ENCODE results near the gene EIF2AK3. TPM values are rescaled to one million over a fixed set of nuclear protein-coding genes. Genes with fewer than 3 reads are reported as not detected.
A peak's percentile ranks its signal among the peaks of the same experiment; 100 is the strongest.

EIF2AK3 gene
- total RNA-seq, 5 donors from 2014 or later (not counting 1 experiment from before 2014, with no cell fraction given), result 20.3 to 33.8 (median 25.6) TPM

- no CpG with 5 or more reads among the region's 2 CpGs for WGBS (ENCODE audit: insufficient coverage)
- ChIA-PET CTCF (interaction anchor here (0.8 to 2.5 kb wide), 4 partner anchors 31 to 81 kb away, joined by 3 to 10 read pairs (median 3); no protein-coding TSS in a partner anchor), POLR2A (no interaction called here)
- H3K4me1 ChIP-seq (ENCODE audit: control insufficient read depth in 1 of 2, extremely low read depth in 1 of 2, insufficient read depth in 2 of 2, low read length in 2 of 2), result no peaks in the 10 kb centered on the region
- H3K4me1 Mint-ChIP-seq, result peaks cover 0 to 4% (median 3%) of the 10 kb centered on the region in 3 donors
- no peak overlapping the region for H3K4me3 ChIP-seq (ENCODE audit: control insufficient read depth in 1 of 2, extremely low read depth in 1 of 2, low read length in 1 of 2)
- peaks cover 9 to 29% of the 10 kb centered on the region in 2 donors for H3K36me3 ChIP-seq (ENCODE audit: control insufficient read depth in 2 of 2, extremely low read depth in 1 of 2, insufficient read depth in 1 of 2, low read length in 1 of 2)
- no peak overlapping the region for H3K4me3 Mint-ChIP-seq
- H3K27ac Mint-ChIP-seq, result no peak overlapping the region
- peak in 24 of 35 experiments; percentile 1 to 71 (median 18) for DNase-seq
- H3K9me3 ChIP-seq, result no peaks in the 10 kb centered on the region
- H3K27ac ChIP-seq (ENCODE audit: low read length), result no peak overlapping the region
- peak; percentile 60 to 72 (median 64) for ATAC-seq (replicated peaks in 1 of 4)
- no peaks in the 10 kb centered on the region for H3K9me3 Mint-ChIP-seq
- H3K27me3 Mint-ChIP-seq, result no peaks in the 10 kb centered on the region
- no peaks in the 10 kb centered on the region for H3K27me3 ChIP-seq (replicated peaks in 1 of 2; ENCODE audit: control insufficient read depth in 2 of 2, extremely low read depth in 1 of 2, insufficient read depth in 2 of 2, low read length in 1 of 2)
- H3K36me3 Mint-ChIP-seq, result peaks cover 32% of the 10 kb centered on the region
These were observed 36.2 kb downstream of the EIF2AK3 start for GRCh38 chr2:88590998-88591613.

GRCh38 chr2:88585969-88586368 lies 41.3 kb downstream of the EIF2AK3 start:
- no CpG with 5 or more reads among the region's 6 CpGs for WGBS (ENCODE audit: insufficient coverage)

GRCh38 chr2:88582030-88582429 lies 45.2 kb downstream of the EIF2AK3 start:
- no peaks in the 10 kb centered on the region for H3K9me3 Mint-ChIP-seq
- H3K4me1 Mint-ChIP-seq, result peaks cover 0 to 4% (median 0%) of the 10 kb centered on the region in 3 donors
- H3K4me1 ChIP-seq (ENCODE audit: control insufficient read depth in 1 of 2, extremely low read depth in 1 of 2, insufficient read depth in 2 of 2, low read length in 2 of 2), result no peaks in the 10 kb centered on the region
- H3K36me3 ChIP-seq (ENCODE audit: control insufficient read depth in 2 of 2, extremely low read depth in 1 of 2, insufficient read depth in 1 of 2, low read length in 1 of 2), result peaks cover 10 to 48% of the 10 kb centered on the region in 2 donors
- CTCF ChIA-PET, result no interaction called here
- H3K4me3 ChIP-seq (ENCODE audit: control insufficient read depth in 1 of 2, extremely low read depth in 1 of 2, low read length in 1 of 2), result no peak overlapping the region
- H3K9me3 ChIP-seq, result no peaks in the 10 kb centered on the region
- POLR2A ChIA-PET, result no interaction called here
- no peaks in the 10 kb centered on the region for H3K27me3 Mint-ChIP-seq
- H3K27ac ChIP-seq (ENCODE audit: low read length), result no peak overlapping the region
- H3K27ac Mint-ChIP-seq, result no peak overlapping the region
- H3K4me3 Mint-ChIP-seq, result no peak overlapping the region
- ATAC-seq (replicated peaks in 1 of 4) (no peak), DNase-seq (no peak)
- no peaks in the 10 kb centered on the region for H3K27me3 ChIP-seq (replicated peaks in 1 of 2; ENCODE audit: control insufficient read depth in 2 of 2, extremely low read depth in 1 of 2, insufficient read depth in 2 of 2, low read length in 1 of 2)
- H3K36me3 Mint-ChIP-seq, result peaks cover 50% of the 10 kb centered on the region
- no CpG with 5 or more reads among the region's 1 CpG for WGBS (ENCODE audit: insufficient coverage)

More at GRCh38 chr2:88585969-88586368, 41.3 kb downstream of the EIF2AK3 start:
- Histone ChIP-seq H3K36me3 (ENCODE audit: control insufficient read depth in 2 of 2, extremely low read depth in 1 of 2, insufficient read depth in 1 of 2, low read length in 1 of 2) (peaks cover 16 to 53% of the 10 kb centered on the region in 2 donors), H3K4me3 (ENCODE audit: control insufficient read depth in 1 of 2, extremely low read depth in 1 of 2, low read length in 1 of 2) (no peak overlapping the region), H3K27ac (ENCODE audit: low read length) (no peak overlapping the region), H3K27me3 (replicated peaks in 1 of 2; ENCODE audit: control insufficient read depth in 2 of 2, extremely low read depth in 1 of 2, insufficient read depth in 2 of 2, low read length in 1 of 2) (no peaks in the 10 kb centered on the region), H3K9me3 (no peaks in the 10 kb centered on the region), H3K4me1 (ENCODE audit: control insufficient read depth in 1 of 2, extremely low read depth in 1 of 2, insufficient read depth in 2 of 2, low read length in 2 of 2) (no peaks in the 10 kb centered on the region)
- ATAC-seq (replicated peaks in 1 of 4), result no peak
- ChIA-PET CTCF (interaction anchor here (0.6 to 0.7 kb wide), 2 partner anchors 94 to 274 kb away, joined by 4 to 7 read pairs; no protein-coding TSS in a partner anchor), POLR2A (interaction anchor here in 1 of 2 donors (0.5 kb wide), 1 partner anchor 115 kb away, joined by 3 read pairs; no protein-coding TSS in a partner anchor)
- Mint-ChIP-seq H3K4me3 (no peak overlapping the region), H3K27ac (no peak overlapping the region), H3K4me1 (peaks cover 0 to 3% (median 0%) of the 10 kb centered on the region in 3 donors), H3K36me3 (peaks cover 47% of the 10 kb centered on the region), H3K9me3 (no peaks in the 10 kb centered on the region), H3K27me3 (no peaks in the 10 kb centered on the region)
- no peak for DNase-seq

DNA sequence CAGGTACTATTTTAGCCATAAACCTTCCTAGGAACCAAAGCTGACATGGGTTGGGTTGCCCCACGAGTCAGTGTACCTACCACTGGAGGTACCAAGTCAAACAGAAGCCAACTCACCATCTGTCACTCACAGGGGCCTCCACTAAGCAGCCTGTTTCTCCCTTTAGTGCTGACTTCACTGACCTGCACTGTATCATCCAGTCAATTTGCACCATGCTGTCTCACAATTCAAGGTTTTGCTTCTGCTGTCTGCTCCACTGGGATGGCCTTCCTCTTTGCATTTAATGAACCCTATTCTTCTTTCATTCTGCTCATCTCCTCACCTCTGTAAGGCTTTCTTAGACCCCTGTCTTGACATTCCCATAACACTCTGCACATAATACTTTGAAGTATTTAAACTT lies 47.2 kb downstream of the EIF2AK3 start:
- Histone ChIP-seq H3K9me3 (no peaks in the 10 kb centered on the region), H3K27me3 (replicated peaks in 1 of 2; ENCODE audit: control insufficient read depth in 2 of 2, extremely low read depth in 1 of 2, insufficient read depth in 2 of 2, low read length in 1 of 2) (no peaks in the 10 kb centered on the region), H3K36me3 (ENCODE audit: control insufficient read depth in 2 of 2, extremely low read depth in 1 of 2, insufficient read depth in 1 of 2, low read length in 1 of 2) (peaks cover 9 to 51% of the 10 kb centered on the region in 2 donors), H3K27ac (ENCODE audit: low read length) (no peak overlapping the region), H3K4me1 (ENCODE audit: control insufficient read depth in 1 of 2, extremely low read depth in 1 of 2, insufficient read depth in 2 of 2, low read length in 2 of 2) (no peaks in the 10 kb centered on the region), H3K4me3 (ENCODE audit: control insufficient read depth in 1 of 2, extremely low read depth in 1 of 2, low read length in 1 of 2) (no peak overlapping the region)
- WGBS (ENCODE audit: insufficient coverage), result 100% methylated on average over 1 of the region's 1 CpG
- Mint-ChIP-seq H3K9me3 (no peaks in the 10 kb centered on the region), H3K27ac (no peak overlapping the region), H3K4me3 (no peak overlapping the region), H3K27me3 (no peaks in the 10 kb centered on the region), H3K36me3 (peaks cover 56% of the 10 kb centered on the region), H3K4me1 (peaks cover 0 to 4% (median 0%) of the 10 kb centered on the region in 3 donors)
- ATAC-seq (replicated peaks in 1 of 4) (no peak), DNase-seq (no peak)
- CTCF ChIA-PET, result no interaction called here
- POLR2A ChIA-PET, result no interaction called here

- H3K4me3 ChIP-seq (ENCODE audit: control insufficient read depth in 1 of 2, extremely low read depth in 1 of 2, low read length in 1 of 2), result no peak overlapping the region
- ChIA-PET POLR2A (no interaction called here), CTCF (interaction anchor here in 1 of 2 donors (0.6 kb wide), 1 partner anchor 97 kb away, joined by 4 read pairs; no protein-coding TSS in a partner anchor)
- no peaks in the 10 kb centered on the region for H3K27me3 Mint-ChIP-seq
- WGBS (ENCODE audit: insufficient coverage), result no CpG with 5 or more reads among the region's 2 CpGs
- peaks cover 52% of the 10 kb centered on the region for H3K36me3 Mint-ChIP-seq
- no peak overlapping the region for H3K4me3 Mint-ChIP-seq
- H3K36me3 ChIP-seq (ENCODE audit: control insufficient read depth in 2 of 2, extremely low read depth in 1 of 2, insufficient read depth in 1 of 2, low read length in 1 of 2), result peaks cover 8 to 50% of the 10 kb centered on the region in 2 donors
- no peak overlapping the region for H3K27ac Mint-ChIP-seq
- no peak for ATAC-seq (replicated peaks in 1 of 4)
- no peaks in the 10 kb centered on the region for H3K9me3 Mint-ChIP-seq
- H3K27ac ChIP-seq (ENCODE audit: low read length), result no peak overlapping the region
- H3K4me1 ChIP-seq (ENCODE audit: control insufficient read depth in 1 of 2, extremely low read depth in 1 of 2, insufficient read depth in 2 of 2, low read length in 2 of 2), result no peaks in the 10 kb centered on the region
- DNase-seq, result no peak
- peaks cover 0 to 4% (median 0%) of the 10 kb centered on the region in 3 donors for H3K4me1 Mint-ChIP-seq
- no peaks in the 10 kb centered on the region for H3K27me3 ChIP-seq (replicated peaks in 1 of 2; ENCODE audit: control insufficient read depth in 2 of 2, extremely low read depth in 1 of 2, insufficient read depth in 2 of 2, low read length in 1 of 2)
- no peaks in the 10 kb centered on the region for H3K9me3 ChIP-seq
These were observed 51.6 kb downstream of the EIF2AK3 start for GRCh38 chr2:88575630-88576029.

DNA sequence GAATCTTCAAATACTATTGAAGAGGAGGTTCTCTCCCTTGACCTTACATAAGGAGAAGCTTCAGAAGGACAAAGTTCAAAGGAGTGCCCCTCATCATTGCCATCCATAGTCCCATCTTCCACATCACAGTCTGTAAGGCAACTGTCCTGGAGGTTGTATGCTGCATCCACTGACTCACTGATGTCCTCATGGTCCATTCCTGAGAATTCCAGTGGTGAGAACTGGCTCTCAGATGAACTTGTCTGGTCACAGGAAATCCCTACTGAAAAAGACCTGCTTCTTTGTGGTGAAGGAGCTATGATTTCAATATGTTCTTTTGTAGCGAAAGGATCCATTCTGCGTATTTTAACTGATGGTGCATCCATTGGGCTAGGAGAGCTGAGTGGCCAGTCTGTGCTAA lies 52.2 kb downstream of the EIF2AK3 start:
- H3K27me3 Mint-ChIP-seq, result no peaks in the 10 kb centered on the region
- no peaks in the 10 kb centered on the region for H3K4me1 ChIP-seq (ENCODE audit: control insufficient read depth in 1 of 2, extremely low read depth in 1 of 2, insufficient read depth in 2 of 2, low read length in 2 of 2)
- H3K36me3 Mint-ChIP-seq, result peaks cover 51% of the 10 kb centered on the region
- ATAC-seq (replicated peaks in 1 of 4) (no peak), DNase-seq (no peak)
- no peak overlapping the region for H3K27ac Mint-ChIP-seq
- 100% methylated on average over 1 of the region's 2 CpGs for WGBS (ENCODE audit: insufficient coverage)
- ChIA-PET CTCF (no interaction called here), POLR2A (no interaction called here)
- peaks cover 8 to 54% of the 10 kb centered on the region in 2 donors for H3K36me3 ChIP-seq (ENCODE audit: control insufficient read depth in 2 of 2, extremely low read depth in 1 of 2, insufficient read depth in 1 of 2, low read length in 1 of 2)
- H3K9me3 Mint-ChIP-seq, result no peaks in the 10 kb centered on the region
- no peak overlapping the region for H3K4me3 Mint-ChIP-seq
- peaks cover 0 to 4% (median 0%) of the 10 kb centered on the region in 3 donors for H3K4me1 Mint-ChIP-seq
- H3K9me3 ChIP-seq, result no peaks in the 10 kb centered on the region
- H3K27me3 ChIP-seq (replicated peaks in 1 of 2; ENCODE audit: control insufficient read depth in 2 of 2, extremely low read depth in 1 of 2, insufficient read depth in 2 of 2, low read length in 1 of 2), result no peaks in the 10 kb centered on the region
- H3K4me3 ChIP-seq (ENCODE audit: control insufficient read depth in 1 of 2, extremely low read depth in 1 of 2, low read length in 1 of 2), result no peak overlapping the region
- H3K27ac ChIP-seq (ENCODE audit: low read length), result no peak overlapping the region

Measured in T-cell (primary cell).